Cardiac muscle cell (in vitro differentiated cells and primary cell): ENCODE measurements around the gene LGALSL. TPM values are rescaled to one million over a fixed set of nuclear protein-coding genes. Genes with fewer than 3 reads are reported as not detected.

Experiments used
- DNase-seq, 2 donors: peaks; one replicate each; pipeline versions ENCODE4 v3.0.0 to v3.0.0-alpha.2; 2010 to 2017; ENCODE audit warnings: low read depth in 1 of 2, low spot score in 1 of 2
- H3K27ac ChIP-seq: fragments of 200-600 bp; sonication (generic); 2 replicates; pipeline ENCODE4 v1.5.1; 2016
- H3K27me3 ChIP-seq: fragments of 200-600 bp; sonication (generic); 2 replicates; pipeline ENCODE4 v1.6.0; 2016; ENCODE audit warnings: control low read depth
- H3K36me3 ChIP-seq: fragments of 200-600 bp; sonication (generic); 2 replicates; pipeline ENCODE4 v1.5.1; 2016; ENCODE audit warnings: control low read depth
- H3K4me1 ChIP-seq: fragments of 200-600 bp; sonication (generic); 2 replicates; pipeline ENCODE4 v1.8.1; 2017; ENCODE audit warnings: low read depth, mild to moderate bottlenecking, mixed run types
- H3K4me3 ChIP-seq: fragments of 200-600 bp; sonication (generic); 2 replicates; pipeline ENCODE4 v1.5.1; 2016; ENCODE audit warnings: mild to moderate bottlenecking
- H3K9me3 ChIP-seq: fragments of 200-600 bp; sonication (generic); 2 replicates; pipeline ENCODE4 v1.5.1; 2017; ENCODE audit warnings: low read depth, mild to moderate bottlenecking, control low read depth
- CTCF ChIP-seq: IDR thresholded peaks from 2 replicates; pipeline ENCODE4 v1.5.1; 2012; ENCODE audit warnings: low read depth, mild to moderate bottlenecking, low read length
- polyA plus RNA-seq: library from polyadenylated mRNA; unstranded; fragments of >200 nt; fragmentation: Nextera tagmentation; extraction: Ambion mirVana; gene quantifications from 2 replicates; pipeline ENCODE4 v1.2.1, GENCODE V29; 2016
- total RNA-seq: library from RNA; depleted of rRNA; stranded (reverse); fragments of >200 nt; gene quantifications from 2 replicates; pipeline ENCODE4 v1.2.3, GENCODE V29; 2016

LGALSL gene
- total and polyA plus RNA-seq, 2 experiments from 2014 or later: 12.4 to 15.8 TPM

- H3K27me3 ChIP-seq: no peaks in the 10 kb centered on the region
- H3K9me3 ChIP-seq: no peaks in the 10 kb centered on the region
- no peak overlapping the region for H3K4me3 ChIP-seq
- peaks cover 3% of the 10 kb centered on the region for H3K4me1 ChIP-seq
- no peak overlapping the region for H3K27ac ChIP-seq
- no peak for TF ChIP-seq CTCF
- H3K36me3 ChIP-seq: no peaks in the 10 kb centered on the region
- DNase-seq: no peak
Observed at GRCh38 chr2:64501946-64502345, 48.0 kb downstream of the LGALSL start.

GRCh38 chr2:64502860-64503259, 48.9 kb downstream of the LGALSL start:
- DNase-seq: no peak
- TF ChIP-seq CTCF: no peak
- Histone ChIP-seq H3K27me3 (no peaks in the 10 kb centered on the region), H3K4me3 (no peak overlapping the region), H3K4me1 (peaks cover 3% of the 10 kb centered on the region), H3K36me3 (no peaks in the 10 kb centered on the region), H3K9me3 (no peaks in the 10 kb centered on the region), H3K27ac (no peak overlapping the region)

DNA sequence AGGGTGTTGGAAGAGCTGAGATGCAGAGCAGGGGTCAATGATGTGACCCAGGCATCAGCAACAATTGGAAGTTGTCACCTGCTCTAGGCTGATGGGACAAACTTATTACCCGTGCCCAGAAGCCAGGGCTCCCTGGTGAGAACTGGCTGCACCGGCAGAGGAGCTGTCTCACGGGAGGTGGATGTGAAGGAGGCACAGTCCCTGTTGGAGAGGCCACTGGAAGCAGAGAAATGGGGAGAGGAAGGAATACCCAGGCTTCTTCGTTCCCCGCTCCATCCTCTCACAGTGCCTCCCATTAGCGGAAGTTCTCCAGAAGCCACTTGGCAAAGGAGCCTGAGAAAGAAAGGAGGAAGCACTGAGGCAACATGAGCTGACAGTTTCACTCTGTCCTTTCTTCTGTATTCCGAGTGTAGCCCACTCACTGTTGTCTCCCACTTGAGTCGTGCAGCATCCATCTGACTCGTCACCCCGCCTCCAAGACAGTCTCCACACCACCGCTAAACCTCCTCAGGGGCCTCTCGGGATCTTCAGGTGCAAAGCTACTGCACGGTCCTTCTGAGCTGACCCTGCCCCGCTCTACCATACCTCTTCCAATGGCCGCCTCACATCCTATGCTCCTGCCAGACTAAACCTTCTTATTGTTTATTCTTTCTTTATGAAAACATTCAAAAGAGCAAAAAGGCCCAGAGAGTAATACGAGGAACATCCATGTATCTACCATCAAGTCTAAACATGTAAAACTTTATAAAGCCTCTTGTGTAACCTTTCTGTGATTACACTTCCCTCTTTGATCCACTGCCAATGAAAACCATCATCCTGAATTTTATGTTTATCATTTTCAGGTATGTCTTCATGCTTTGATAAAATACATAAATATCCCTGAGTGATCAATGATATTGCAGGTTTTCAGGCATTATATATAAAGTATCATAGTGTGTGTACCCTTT, 51.1 kb downstream of the LGALSL start:
- DNase-seq: no peak
- H3K4me1 ChIP-seq: no peaks in the 10 kb centered on the region

GRCh38 chr2:64506686-64507085, 52.7 kb downstream of the LGALSL start:
- Histone ChIP-seq H3K27me3 (no peaks in the 10 kb centered on the region), H3K9me3 (no peaks in the 10 kb centered on the region), H3K4me3 (no peak overlapping the region), H3K27ac (no peak overlapping the region), H3K4me1 (no peaks in the 10 kb centered on the region), H3K36me3 (no peaks in the 10 kb centered on the region)
- DNase-seq: no peak
- no peak for TF ChIP-seq CTCF

More for the DNA sequence above, 51.1 kb downstream of the LGALSL start:
- H3K9me3 ChIP-seq: no peaks in the 10 kb centered on the region
- H3K36me3 ChIP-seq: no peaks in the 10 kb centered on the region
- TF ChIP-seq CTCF: no peak
- H3K4me3 ChIP-seq: no peak overlapping the region
- no peaks in the 10 kb centered on the region for H3K27me3 ChIP-seq
- H3K27ac ChIP-seq: no peak overlapping the region

Other genes with a start within 250 kb of the LGALSL start
- 11.9 and 18.5 TPM in 2 replicates for gene AFTPH, start 70.2 kb downstream of the LGALSL start, total RNA-seq
- 7.1 and 8.8 TPM in 2 replicates for gene AFTPH, start 70.2 kb downstream of the LGALSL start, polyA plus RNA-seq
- 14.0 and 21.2 TPM in 2 replicates for gene SERTAD2, start 199.8 kb downstream of the LGALSL start, total RNA-seq
- gene SERTAD2, start 199.8 kb downstream of the LGALSL start, polyA plus RNA-seq: 12.0 and 19.4 TPM in 2 replicates